A673 (cell line): ENCODE results near the gene DCLK1. TPM values are rescaled to one million over a fixed set of nuclear protein-coding genes. Genes with fewer than 3 reads are reported as not detected.
A peak's percentile ranks its signal among the peaks of the same experiment; 100 is the strongest.

Source experiments
- BruUV-seq: library from RNA; stranded (reverse); fragments of 400-500 nt; replicated peaks from 2 replicates; lab custom pipeline; 2021; lab: Mats Ljungman, UMichigan
- CTCF ChIA-PET: fragments of 300-600 bp; sonication (Branson Sonifier 250); formaldehyde crosslinking; loops from one replicate; lab custom pipeline; 2022; ENCODE audit warnings: antibody characterized with exemption; lab: Charles Lee
- POLR2A ChIA-PET: fragments of 300-600 bp; sonication (Branson Sonifier 250); formaldehyde crosslinking; loops from one replicate; lab custom pipeline; 2022; ENCODE audit warnings: antibody characterized with exemption; ENCODE audit not compliant: low non-redundant PET; lab: Charles Lee
- DNase-seq: peaks from one replicate; pipeline ENCODE4 v3.0.0-alpha.2; 2015; ENCODE audit warnings: low spot score
- H3K27ac ChIP-seq: fragments of 200-600 bp; sonication (generic); 2 replicates; pipeline ENCODE4 v1.5.1; 2016; ENCODE audit warnings: mixed run types, low read depth, mild to moderate bottlenecking, mixed read lengths, antibody characterized with exemption, low read length; ENCODE audit not compliant: poor library complexity, severe bottlenecking
- H3K27me3 ChIP-seq: fragments of 200-600 bp; sonication (generic); replicated peaks from 2 replicates; pipeline ENCODE4 v1.6.1; 2017; ENCODE audit warnings: mixed run types, low read depth, mild to moderate bottlenecking, mixed read lengths, antibody characterized with exemption, low read length; ENCODE audit not compliant: insufficient read depth, poor library complexity
- H3K36me3 ChIP-seq: fragments of 200-600 bp; sonication (generic); 2 replicates; pipeline ENCODE4 v1.6.1; 2016; ENCODE audit warnings: mixed run types, mild to moderate bottlenecking, mixed read lengths, antibody characterized with exemption, low read length; ENCODE audit not compliant: insufficient read depth, poor library complexity, severe bottlenecking
- H3K4me1 ChIP-seq: fragments of 200-600 bp; sonication (generic); 2 replicates; pipeline ENCODE4 v1.6.1; 2017; ENCODE audit warnings: mixed run types, mild to moderate bottlenecking, mixed read lengths, antibody characterized with exemption, low read length; ENCODE audit not compliant: insufficient read depth, poor library complexity, severe bottlenecking
- H3K4me3 ChIP-seq: fragments of 200-600 bp; sonication (generic); 2 replicates; pipeline ENCODE4 v1.5.1; 2016; ENCODE audit warnings: low read depth, mixed run types, mild to moderate bottlenecking, mixed read lengths, low read length; ENCODE audit not compliant: poor library complexity, severe bottlenecking
- H3K9me3 ChIP-seq: fragments of 200-600 bp; sonication (generic); 2 replicates; pipeline ENCODE4 v1.6.1; 2016; ENCODE audit warnings: mixed run types, low read depth, mild to moderate bottlenecking, mixed read lengths, antibody characterized with exemption, low read length; ENCODE audit not compliant: poor library complexity, severe bottlenecking
- EZH2 ChIP-seq: fragments of 200-600 bp; sonication (generic); IDR thresholded peaks from 2 replicates; pipeline ENCODE4 v1.6.1; 2017; ENCODE audit warnings: borderline replicate concordance, low read depth, mild to moderate bottlenecking, mixed read lengths, antibody characterized with exemption, low read length; ENCODE audit not compliant: poor library complexity, severe bottlenecking
- intact Hi-C: fragments of 100-400 bp; cut with micrococcal nuclease; formaldehyde crosslinking; loops from one replicate; pipeline ENCODE4 v1.10.0; 2022; ENCODE audit not compliant: unreplicated experiment
- total RNA-seq: library from RNA; stranded (reverse); gene quantifications from 2 replicates; pipeline ENCODE4 v1.2.3, GENCODE V29; 2021
- TF ChIP-seq, protein P1 (sequence below): fragments of 300-800, 200-600 bp; sonication (generic); conservative IDR thresholded peaks from 2 replicates; pipeline ENCODE4 v1.5.1; 2017; ENCODE audit warnings: low read depth, mild to moderate bottlenecking, antibody characterized with exemption, low read length, moderate library complexity, mixed read lengths

The DCLK1 gene
- total RNA-seq, 1 experiment from 2014 or later = 11.2 TPM

DNA sequence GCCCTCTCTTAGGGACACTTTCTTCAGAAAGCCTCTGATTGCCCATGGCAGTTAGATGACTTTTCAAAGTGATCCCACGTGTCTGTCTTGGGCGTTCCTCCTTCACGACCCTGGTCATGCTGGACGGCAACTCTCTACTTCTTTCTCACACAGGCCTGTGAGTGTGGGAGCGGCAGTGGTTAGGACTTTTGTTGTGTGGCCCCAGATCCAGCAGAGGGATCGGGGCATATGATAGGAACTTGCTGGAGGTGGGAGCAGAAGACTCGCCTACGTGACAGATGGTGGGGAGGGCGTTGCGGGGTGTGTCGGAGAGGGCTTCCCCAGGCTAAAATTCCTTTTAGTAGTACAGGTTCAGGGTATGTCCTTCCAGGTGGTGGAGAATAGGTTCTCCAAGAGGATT, 365.2 kb downstream of the DCLK1 start:
- intact Hi-C loops = no loop called here
- ChIA-PET CTCF (no interaction called here), POLR2A (no interaction called here)
- no TSS peak for BruUV-seq
- no peaks in the 10 kb centered on the region for H3K4me1 ChIP-seq
- DNase-seq = no peak
- no peak overlapping the region for H3K4me3 ChIP-seq
- no peaks in the 10 kb centered on the region for H3K36me3 ChIP-seq
- TF ChIP-seq EZH2 = no peak
- H3K27me3 ChIP-seq = no peaks in the 10 kb centered on the region
- H3K27ac ChIP-seq = no peak overlapping the region
- H3K9me3 ChIP-seq = no peaks in the 10 kb centered on the region

GRCh38 chr13:35765366-35765765, 365.8 kb downstream of the DCLK1 start:
- Histone ChIP-seq H3K27ac (no peak overlapping the region), H3K27me3 (no peaks in the 10 kb centered on the region), H3K4me3 (no peak overlapping the region), H3K4me1 (no peaks in the 10 kb centered on the region), H3K9me3 (no peaks in the 10 kb centered on the region), H3K36me3 (no peaks in the 10 kb centered on the region)
- TF ChIP-seq, protein P1, sequence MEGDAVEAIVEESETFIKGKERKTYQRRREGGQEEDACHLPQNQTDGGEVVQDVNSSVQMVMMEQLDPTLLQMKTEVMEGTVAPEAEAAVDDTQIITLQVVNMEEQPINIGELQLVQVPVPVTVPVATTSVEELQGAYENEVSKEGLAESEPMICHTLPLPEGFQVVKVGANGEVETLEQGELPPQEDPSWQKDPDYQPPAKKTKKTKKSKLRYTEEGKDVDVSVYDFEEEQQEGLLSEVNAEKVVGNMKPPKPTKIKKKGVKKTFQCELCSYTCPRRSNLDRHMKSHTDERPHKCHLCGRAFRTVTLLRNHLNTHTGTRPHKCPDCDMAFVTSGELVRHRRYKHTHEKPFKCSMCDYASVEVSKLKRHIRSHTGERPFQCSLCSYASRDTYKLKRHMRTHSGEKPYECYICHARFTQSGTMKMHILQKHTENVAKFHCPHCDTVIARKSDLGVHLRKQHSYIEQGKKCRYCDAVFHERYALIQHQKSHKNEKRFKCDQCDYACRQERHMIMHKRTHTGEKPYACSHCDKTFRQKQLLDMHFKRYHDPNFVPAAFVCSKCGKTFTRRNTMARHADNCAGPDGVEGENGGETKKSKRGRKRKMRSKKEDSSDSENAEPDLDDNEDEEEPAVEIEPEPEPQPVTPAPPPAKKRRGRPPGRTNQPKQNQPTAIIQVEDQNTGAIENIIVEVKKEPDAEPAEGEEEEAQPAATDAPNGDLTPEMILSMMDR = no peak
- TF ChIP-seq EZH2 = no peak
- no TSS peak for BruUV-seq
- intact Hi-C loops = no loop called here
- DNase-seq = no peak
- CTCF ChIA-PET = no interaction called here
- POLR2A ChIA-PET = no interaction called here

GRCh38 chr13:35764326-35765015, 366.7 kb downstream of the DCLK1 start:
- POLR2A ChIA-PET = no interaction called here
- no peaks in the 10 kb centered on the region for H3K36me3 ChIP-seq
- no peak overlapping the region for H3K27ac ChIP-seq
- no peaks in the 10 kb centered on the region for H3K4me1 ChIP-seq
- TF ChIP-seq, protein P1 = no peak
- no peak for TF ChIP-seq EZH2
- no TSS peak for BruUV-seq
- CTCF ChIA-PET = no interaction called here
- intact Hi-C loops = no loop called here
- H3K4me3 ChIP-seq = no peak overlapping the region
- no peaks in the 10 kb centered on the region for H3K27me3 ChIP-seq
- H3K9me3 ChIP-seq = no peaks in the 10 kb centered on the region
- DNase-seq = no peak

DNA sequence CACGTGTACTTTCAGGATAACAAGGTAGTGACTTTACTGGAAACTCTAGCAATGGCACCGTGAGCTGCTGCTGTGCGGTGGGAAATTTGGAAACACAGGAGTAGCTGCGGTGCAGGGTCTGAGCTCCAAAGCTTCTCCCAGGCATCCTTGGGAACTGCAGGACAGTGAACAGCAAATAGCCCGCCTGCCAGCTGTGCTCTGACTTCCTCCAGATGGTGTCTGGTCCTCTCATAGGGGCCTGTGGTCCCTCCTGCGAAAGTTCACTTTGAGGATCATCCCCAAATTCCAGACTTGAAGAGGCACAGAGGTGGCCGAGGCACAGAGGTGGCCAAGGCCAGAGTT, 367.4 kb downstream of the DCLK1 start:
- no peaks in the 10 kb centered on the region for H3K27me3 ChIP-seq
- no peaks in the 10 kb centered on the region for H3K9me3 ChIP-seq
- TF ChIP-seq EZH2 = no peak
- TF ChIP-seq, protein P1 = no peak
- no peak overlapping the region for H3K27ac ChIP-seq
- BruUV-seq = no TSS peak
- peak; percentile 9 for DNase-seq
- POLR2A ChIA-PET = no interaction called here
- CTCF ChIA-PET = no interaction called here
- intact Hi-C loops = no loop called here
- H3K4me1 ChIP-seq = no peaks in the 10 kb centered on the region
- H3K4me3 ChIP-seq = no peak overlapping the region
- H3K36me3 ChIP-seq = no peaks in the 10 kb centered on the region
